HL-60 (cell line): Measurements from ENCODE around the gene CD300LB.

Experiments
- DNase-seq, 2 experiments: peaks; one replicate each; pipeline ENCODE4 v3.0.0-alpha.2; 2010 to 2020; ENCODE audit warnings: low read depth in 1 of 2, low spot score in 1 of 2
- H3K27ac ChIP-seq: fragments of 250-450 bp; sonication (Bioruptor Pico); replicated peaks from 2 replicates; pipeline ENCODE4 v1.5.1; 2020; ENCODE audit warnings: mild to moderate bottlenecking, moderate library complexity
- H3K27me3 ChIP-seq: fragments of 250-450 bp; sonication (Bioruptor Pico); 2 replicates; pipeline ENCODE4 v1.5.1; 2021; ENCODE audit warnings: mild to moderate bottlenecking, moderate library complexity; ENCODE audit not compliant: insufficient read depth, poor library complexity, severe bottlenecking
- H3K4me3 ChIP-seq: replicated peaks from 2 replicates; pipeline ENCODE4 v1.5.1; 2011; ENCODE audit warnings: mild to moderate bottlenecking, control low read depth, low read length; ENCODE audit not compliant: insufficient read depth
- CTCF ChIP-seq: IDR thresholded peaks from one replicate; pipeline ENCODE4 v1.5.1; 2011; ENCODE audit warnings: low read length, control low read depth, inconsistent platforms; ENCODE audit not compliant: insufficient read depth
- GABPA ChIP-seq: IDR thresholded peaks from 2 replicates; pipeline ENCODE4 v1.6.1; 2012; ENCODE audit warnings: low read depth
- POLR2AphosphoS5 ChIP-seq: IDR thresholded peaks from 2 replicates; pipeline ENCODE4 v1.6.1; 2012; ENCODE audit warnings: low read depth
- REST ChIP-seq: IDR thresholded peaks from 2 replicates; pipeline ENCODE4 v1.6.1; 2012; ENCODE audit warnings: low read depth; ENCODE audit not compliant: insufficient replicate concordance
- SPI1 ChIP-seq: IDR thresholded peaks from 2 replicates; pipeline ENCODE4 v1.6.1; 2012; ENCODE audit warnings: low read depth, mild to moderate bottlenecking, borderline replicate concordance

Gene CD300LB

GRCh38 chr17:74485841-74486240 lies 45.4 kb downstream of the CD300LB start:
- no peaks in the 10 kb centered on the region for H3K27me3 ChIP-seq
- DNase-seq, result no peak
- no peak overlapping the region for H3K27ac ChIP-seq
- no peak overlapping the region for H3K4me3 ChIP-seq
- TF ChIP-seq GABPA, result no peak
- no peak for TF ChIP-seq SPI1
- no peak for TF ChIP-seq POLR2AphosphoS5
- TF ChIP-seq REST, result no peak
- TF ChIP-seq CTCF, result no peak

GRCh38 chr17:74485022-74485743 lies 46.1 kb downstream of the CD300LB start:
- no peak for DNase-seq
- no peaks in the 10 kb centered on the region for H3K27me3 ChIP-seq
- TF ChIP-seq GABPA (no peak), POLR2AphosphoS5 (no peak), SPI1 (no peak), REST (no peak), CTCF (no peak)
- H3K27ac ChIP-seq, result no peak overlapping the region
- no peak overlapping the region for H3K4me3 ChIP-seq

- TF ChIP-seq REST, result no peak
- TF ChIP-seq GABPA, result no peak
- no peaks in the 10 kb centered on the region for H3K27me3 ChIP-seq
These were observed 47.2 kb downstream of the CD300LB start for GRCh38 chr17:74484066-74484465.

GRCh38 chr17:74481621-74482020 lies 49.7 kb downstream of the CD300LB start:
- no peak overlapping the region for H3K27ac ChIP-seq
- TF ChIP-seq POLR2AphosphoS5, result no peak
- TF ChIP-seq CTCF, result no peak
- TF ChIP-seq REST, result no peak
- no peak for TF ChIP-seq SPI1
- TF ChIP-seq GABPA, result no peak
- no peak for DNase-seq
- no peaks in the 10 kb centered on the region for H3K27me3 ChIP-seq
- no peak overlapping the region for H3K4me3 ChIP-seq

More at GRCh38 chr17:74484066-74484465, 47.2 kb downstream of the CD300LB start:
- DNase-seq, result no peak
- H3K4me3 ChIP-seq, result no peak overlapping the region
- H3K27ac ChIP-seq, result no peak overlapping the region
